ENCODE results near the gene CHRD.
A peak's percentile ranks its signal among the peaks of the same experiment; 100 is the strongest.

CHRD gene

GRCh38 chr3:184362668-184363546 is 16.9 kb upstream of the CHRD start:
- H3K4me3 ChIP-seq (ENCODE audit: insufficient read depth in 1 of 2, low read depth in 1 of 2, low read length in 2 of 2) = peak overlapping the region; percentile 76 to 86
- peaks cover 28% of the 10 kb centered on the region for H3K79me1 ChIP-seq (replicated peaks; ENCODE audit: low read length, poor library complexity, severe bottlenecking)
- H3K14ac ChIP-seq (ENCODE audit: low read length in 2 of 2) = peak overlapping the region in 1 of 2 experiments; percentile 92
- H2BK15ac ChIP-seq (ENCODE audit: low read depth, poor library complexity, severe bottlenecking) = peak overlapping the region; percentile 82
- H2BK12ac ChIP-seq (ENCODE audit: low read length in 2 of 2) = peak overlapping the region in 1 of 2 experiments; percentile 15
- peak overlapping the region; percentile 98 for H3K4me2 ChIP-seq (ENCODE audit: low read length, poor library complexity, severe bottlenecking)
- peaks cover 23% of the 10 kb centered on the region for H3K4me1 ChIP-seq (ENCODE audit: control insufficient read depth, insufficient read depth, low read depth, low read length)
- peak overlapping the region; percentile 94 for H4K91ac ChIP-seq (ENCODE audit: low read length)
- H3K9ac ChIP-seq (ENCODE audit: low read length) = peak overlapping the region; percentile 100
- peak overlapping the region; percentile 86 for H2BK120ac ChIP-seq (ENCODE audit: low read depth, low read length)
- H3K23ac ChIP-seq (ENCODE audit: low read length in 2 of 2) = peak overlapping the region in 1 of 2 experiments; percentile 93
- H2AFZ ChIP-seq (ENCODE audit: low read depth, low read length) = peak overlapping the region; percentile 48
- H3K27ac ChIP-seq (ENCODE audit: low read length, poor library complexity, severe bottlenecking) = peak overlapping the region; percentile 97
- peak; percentile 98 for DNase-seq
- H2AK5ac ChIP-seq (ENCODE audit: low read length, severe bottlenecking) = peak overlapping the region; percentile 71
- H3K9me3 ChIP-seq (ENCODE audit: control insufficient read depth, low read length) = no peaks in the 10 kb centered on the region
- H3K18ac ChIP-seq (ENCODE audit: low read depth in 1 of 2, low read length in 2 of 2) = peak overlapping the region; percentile 93 to 95
- H2BK5ac ChIP-seq (ENCODE audit: low read depth, low read length, poor library complexity, severe bottlenecking) = peak overlapping the region; percentile 93
- H3K27me3 ChIP-seq (ENCODE audit: control insufficient read depth in 1 of 2, insufficient read depth in 1 of 2, low read length in 2 of 2) = no peaks in the 10 kb centered on the region
- H4K8ac ChIP-seq (ENCODE audit: low read length) = peak overlapping the region; percentile 91
- H3K4ac ChIP-seq (ENCODE audit: low read depth in 1 of 2, low read length in 2 of 2) = peak overlapping the region; percentile 84 to 97
- under 1% methylated on average over 67 of the region's 68 CpGs for WGBS
- peaks cover 23 to 31% of the 10 kb centered on the region in 2 experiments for H3K36me3 ChIP-seq (ENCODE audit: control insufficient read depth in 1 of 2, insufficient read depth in 2 of 2, low read depth in 1 of 2, low read length in 2 of 2)

DNA sequence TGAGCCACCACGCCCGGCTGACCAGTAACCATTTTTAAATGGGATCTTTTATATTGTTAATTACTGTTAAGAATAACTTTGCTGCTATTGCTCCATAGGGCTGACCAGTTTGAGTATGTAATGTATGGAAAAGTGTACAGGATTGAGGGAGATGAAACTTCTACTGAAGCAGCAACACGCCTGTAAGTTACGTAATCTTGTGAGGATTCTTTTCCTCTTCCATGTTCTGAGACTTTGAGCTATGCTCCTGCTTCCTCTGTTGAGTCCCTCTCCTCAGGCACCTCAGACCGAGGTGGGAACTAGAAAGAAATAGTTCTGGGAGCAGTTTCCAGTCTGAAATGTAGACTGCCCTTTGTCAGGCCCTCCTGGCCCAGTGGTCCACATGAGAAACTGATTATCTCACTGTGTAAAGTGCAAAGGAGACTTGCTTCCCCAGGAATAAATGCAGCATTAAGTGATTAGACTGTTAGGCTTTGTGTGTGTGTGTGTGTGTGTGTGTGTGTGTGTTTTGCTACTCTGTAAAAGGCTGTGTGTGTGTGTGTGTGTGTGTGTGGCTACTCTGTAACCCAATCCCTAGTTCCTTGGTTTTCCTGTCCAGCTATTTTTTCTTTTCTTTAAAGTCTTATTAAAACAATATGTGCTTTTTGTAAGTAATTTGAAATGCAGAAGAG is 13.1 kb upstream of the CHRD start:
- H3K14ac ChIP-seq (ENCODE audit: low read length in 2 of 2) = no peak overlapping the region
- H3K18ac ChIP-seq (ENCODE audit: low read depth in 1 of 2, low read length in 2 of 2) = no peak overlapping the region
- H2AK5ac ChIP-seq (ENCODE audit: low read length, severe bottlenecking) = no peak overlapping the region
- no peak overlapping the region for H2BK5ac ChIP-seq (ENCODE audit: low read depth, low read length, poor library complexity, severe bottlenecking)
- H2BK120ac ChIP-seq (ENCODE audit: low read depth, low read length) = no peak overlapping the region
- no peaks in the 10 kb centered on the region for H3K9me3 ChIP-seq (ENCODE audit: control insufficient read depth, low read length)
- H2AFZ ChIP-seq (ENCODE audit: low read depth, low read length) = no peak overlapping the region
- DNase-seq = peak; percentile 22
- 94% methylated on average over 3 of the region's 5 CpGs for WGBS
- no peak overlapping the region for H3K4me3 ChIP-seq (ENCODE audit: insufficient read depth in 1 of 2, low read depth in 1 of 2, low read length in 2 of 2)
- no peak overlapping the region for H2BK12ac ChIP-seq (ENCODE audit: low read length in 2 of 2)
- H3K23ac ChIP-seq (ENCODE audit: low read length in 2 of 2) = no peak overlapping the region
- H2BK15ac ChIP-seq (ENCODE audit: low read depth, poor library complexity, severe bottlenecking) = no peak overlapping the region
- H3K4ac ChIP-seq (ENCODE audit: low read depth in 1 of 2, low read length in 2 of 2) = no peak overlapping the region
- H4K91ac ChIP-seq (ENCODE audit: low read length) = no peak overlapping the region
- H3K4me2 ChIP-seq (ENCODE audit: low read length, poor library complexity, severe bottlenecking) = no peak overlapping the region
- H4K8ac ChIP-seq (ENCODE audit: low read length) = no peak overlapping the region
- no peaks in the 10 kb centered on the region for H3K27me3 ChIP-seq (ENCODE audit: control insufficient read depth in 1 of 2, insufficient read depth in 1 of 2, low read length in 2 of 2)
- H3K36me3 ChIP-seq (ENCODE audit: control insufficient read depth in 1 of 2, insufficient read depth in 2 of 2, low read depth in 1 of 2, low read length in 2 of 2) = peaks cover 22 to 41% of the 10 kb centered on the region in 2 experiments
- no peak overlapping the region for H3K27ac ChIP-seq (ENCODE audit: low read length, poor library complexity, severe bottlenecking)
- peaks cover 16% of the 10 kb centered on the region for H3K79me1 ChIP-seq (replicated peaks; ENCODE audit: low read length, poor library complexity, severe bottlenecking)
- H3K9ac ChIP-seq (ENCODE audit: low read length) = peak overlapping the region; percentile 31
- H3K4me1 ChIP-seq (ENCODE audit: control insufficient read depth, insufficient read depth, low read depth, low read length) = peaks cover 13% of the 10 kb centered on the region

GRCh38 chr3:184368116-184368515 is 11.7 kb upstream of the CHRD start:
- Histone ChIP-seq H3K23ac (ENCODE audit: low read length in 2 of 2) (no peak overlapping the region), H2BK15ac (ENCODE audit: low read depth, poor library complexity, severe bottlenecking) (no peak overlapping the region), H3K14ac (ENCODE audit: low read length in 2 of 2) (no peak overlapping the region), H3K27me3 (ENCODE audit: control insufficient read depth in 1 of 2, insufficient read depth in 1 of 2, low read length in 2 of 2) (no peaks in the 10 kb centered on the region), H3K18ac (ENCODE audit: low read depth in 1 of 2, low read length in 2 of 2) (no peak overlapping the region), H4K8ac (ENCODE audit: low read length) (no peak overlapping the region), H4K91ac (ENCODE audit: low read length) (no peak overlapping the region), H3K9ac (ENCODE audit: low read length) (no peak overlapping the region), H2AFZ (ENCODE audit: low read depth, low read length) (no peak overlapping the region), H3K4me3 (ENCODE audit: insufficient read depth in 1 of 2, low read depth in 1 of 2, low read length in 2 of 2) (no peak overlapping the region), H3K79me1 (replicated peaks; ENCODE audit: low read length, poor library complexity, severe bottlenecking) (peaks cover 16% of the 10 kb centered on the region), H2BK120ac (ENCODE audit: low read depth, low read length) (no peak overlapping the region), H3K4me2 (ENCODE audit: low read length, poor library complexity, severe bottlenecking) (no peak overlapping the region), H3K27ac (ENCODE audit: low read length, poor library complexity, severe bottlenecking) (no peak overlapping the region), H2BK12ac (ENCODE audit: low read length in 2 of 2) (no peak overlapping the region), H3K36me3 (ENCODE audit: control insufficient read depth in 1 of 2, insufficient read depth in 2 of 2, low read depth in 1 of 2, low read length in 2 of 2) (peaks cover 22 to 41% of the 10 kb centered on the region in 2 experiments), H2AK5ac (ENCODE audit: low read length, severe bottlenecking) (no peak overlapping the region), H3K9me3 (ENCODE audit: control insufficient read depth, low read length) (no peaks in the 10 kb centered on the region), H3K4me1 (ENCODE audit: control insufficient read depth, insufficient read depth, low read depth, low read length) (peaks cover 17% of the 10 kb centered on the region), H3K4ac (ENCODE audit: low read depth in 1 of 2, low read length in 2 of 2) (no peak overlapping the region), H2BK5ac (ENCODE audit: low read depth, low read length, poor library complexity, severe bottlenecking) (no peak overlapping the region)
- no peak for DNase-seq
- WGBS = 95% methylated on average over 7 of the region's 9 CpGs

- 93% methylated on average over 3 of the region's 3 CpGs for WGBS
- Histone ChIP-seq H2BK15ac (ENCODE audit: low read depth, poor library complexity, severe bottlenecking) (no peak overlapping the region), H4K8ac (ENCODE audit: low read length) (no peak overlapping the region), H3K27ac (ENCODE audit: low read length, poor library complexity, severe bottlenecking) (peak overlapping the region; percentile 3), H3K4me2 (ENCODE audit: low read length, poor library complexity, severe bottlenecking) (no peak overlapping the region), H3K4ac (ENCODE audit: low read depth in 1 of 2, low read length in 2 of 2) (no peak overlapping the region), H3K9me3 (ENCODE audit: control insufficient read depth, low read length) (no peaks in the 10 kb centered on the region), H2BK12ac (ENCODE audit: low read length in 2 of 2) (no peak overlapping the region), H3K4me1 (ENCODE audit: control insufficient read depth, insufficient read depth, low read depth, low read length) (peaks cover 17% of the 10 kb centered on the region), H3K9ac (ENCODE audit: low read length) (peak overlapping the region; percentile 62), H3K18ac (ENCODE audit: low read depth in 1 of 2, low read length in 2 of 2) (no peak overlapping the region), H3K79me1 (replicated peaks; ENCODE audit: low read length, poor library complexity, severe bottlenecking) (peaks cover 16% of the 10 kb centered on the region), H3K36me3 (ENCODE audit: control insufficient read depth in 1 of 2, insufficient read depth in 2 of 2, low read depth in 1 of 2, low read length in 2 of 2) (peaks cover 22 to 41% of the 10 kb centered on the region in 2 experiments), H3K27me3 (ENCODE audit: control insufficient read depth in 1 of 2, insufficient read depth in 1 of 2, low read length in 2 of 2) (peaks cover 0 to 5% of the 10 kb centered on the region in 2 experiments), H3K4me3 (ENCODE audit: insufficient read depth in 1 of 2, low read depth in 1 of 2, low read length in 2 of 2) (no peak overlapping the region), H2AK5ac (ENCODE audit: low read length, severe bottlenecking) (no peak overlapping the region), H2BK120ac (ENCODE audit: low read depth, low read length) (no peak overlapping the region), H2AFZ (ENCODE audit: low read depth, low read length) (no peak overlapping the region), H3K14ac (ENCODE audit: low read length in 2 of 2) (no peak overlapping the region), H3K23ac (ENCODE audit: low read length in 2 of 2) (no peak overlapping the region), H2BK5ac (ENCODE audit: low read depth, low read length, poor library complexity, severe bottlenecking) (no peak overlapping the region), H4K91ac (ENCODE audit: low read length) (no peak overlapping the region)
- DNase-seq = no peak
These were observed 11.2 kb upstream of the CHRD start for GRCh38 chr3:184368586-184369183.

Data from mesenchymal stem cell (in vitro differentiated cells and primary cell).